ENCODE measurements around the gene PRPF18.

GRCh38 chr10:13632884-13633440, 46.2 kb downstream of the PRPF18 start:
- TF ChIP-seq CTCF (IDR thresholded peaks at IDR 0.05) (no peak), POLR2A (IDR thresholded peaks at IDR 0.05) (no peak)
